Stimulated activated CD8-positive, alpha-beta memory T cell treated with anti-CD3 and anti-CD28 coated beads, Interleukin-7, amount 100 ng/mL, for 4 hours (primary cell): Measurements from ENCODE around the gene TNS3.

Experiments
- DNase-seq, 2 donors: peaks; one replicate each; pipeline ENCODE4 v3.0.0-alpha.2; 2020; ENCODE audit warnings: low read depth in 2 of 2

TNS3 gene

DNA sequence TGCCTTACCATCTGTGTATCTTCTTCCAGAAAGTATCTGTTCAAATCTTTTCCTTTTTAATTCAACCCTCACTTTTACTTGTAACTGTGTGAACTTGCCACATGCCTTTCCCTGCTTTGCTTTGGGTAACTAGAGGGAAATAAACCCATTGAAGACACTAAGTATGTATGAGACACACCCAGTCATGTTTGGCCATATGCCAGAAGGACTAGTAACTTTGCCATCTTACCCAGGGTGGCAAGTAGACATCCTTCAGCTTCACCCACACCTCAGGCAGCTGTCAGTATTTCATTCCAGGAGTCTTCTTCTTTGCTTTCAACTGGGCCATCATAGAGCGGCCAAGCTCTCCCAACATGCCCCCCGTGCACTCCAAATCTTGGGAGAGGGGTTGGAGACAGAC is 323.1 kb downstream of the TNS3 start:
- DNase-seq, result no peak

DNA sequence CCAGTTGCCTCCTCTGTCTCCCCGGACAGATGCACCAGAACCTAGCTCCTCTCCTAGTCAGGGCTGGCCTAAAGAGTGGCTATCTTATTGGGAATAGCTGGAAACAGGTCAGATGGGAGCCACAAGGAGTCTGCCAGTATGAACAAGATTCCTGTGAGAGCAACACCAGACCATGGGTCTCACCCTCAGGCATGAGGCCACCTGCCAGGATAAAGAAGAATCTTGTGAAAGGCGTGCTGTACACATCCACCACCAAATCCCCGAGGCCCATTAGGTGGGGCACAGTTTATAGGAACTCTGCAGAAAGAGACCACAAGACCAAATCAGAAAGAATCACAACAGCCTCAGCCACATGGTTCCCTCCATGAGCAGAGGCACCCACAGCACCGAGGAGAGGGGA is 325.9 kb downstream of the TNS3 start:
- no peak for DNase-seq

DNA sequence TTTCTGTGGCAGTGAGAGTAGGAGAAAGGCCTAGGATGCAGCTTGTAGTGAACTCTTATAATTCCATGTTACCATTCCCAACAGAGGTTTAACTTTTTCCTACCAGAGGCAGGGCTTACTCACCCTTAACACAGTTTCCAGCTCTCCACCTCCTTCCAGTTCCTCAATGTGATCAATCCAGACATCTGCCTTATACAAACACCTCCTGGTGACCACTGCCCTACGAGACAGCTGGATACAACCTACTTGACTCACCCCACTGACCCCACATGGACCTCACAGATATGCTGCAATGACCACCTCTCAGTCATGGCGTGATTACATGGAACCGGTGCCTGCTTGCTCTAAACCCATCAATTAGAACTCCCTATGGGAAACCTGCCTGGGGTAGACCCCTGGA is 326.5 kb downstream of the TNS3 start:
- DNase-seq, result no peak

DNA sequence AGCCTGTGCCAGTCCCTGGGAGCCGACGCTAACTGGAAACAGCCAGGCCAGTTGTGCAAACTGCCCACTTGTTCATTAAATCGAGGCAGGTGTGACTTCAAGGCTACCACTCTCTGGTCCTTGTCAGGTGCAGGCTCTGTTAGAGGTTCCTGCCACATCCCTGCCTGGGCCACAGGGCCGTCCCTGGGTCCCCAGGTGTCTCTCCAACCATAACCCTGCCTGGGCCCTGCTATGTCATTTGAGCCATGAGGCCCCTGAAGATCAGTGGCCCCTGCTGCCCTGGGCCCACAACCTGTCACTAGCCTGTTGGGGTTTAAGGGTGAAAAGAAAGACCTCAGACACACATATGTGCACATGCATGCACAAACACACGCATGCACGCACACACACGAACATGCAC is 326.9 kb downstream of the TNS3 start:
- DNase-seq, result no peak

DNA sequence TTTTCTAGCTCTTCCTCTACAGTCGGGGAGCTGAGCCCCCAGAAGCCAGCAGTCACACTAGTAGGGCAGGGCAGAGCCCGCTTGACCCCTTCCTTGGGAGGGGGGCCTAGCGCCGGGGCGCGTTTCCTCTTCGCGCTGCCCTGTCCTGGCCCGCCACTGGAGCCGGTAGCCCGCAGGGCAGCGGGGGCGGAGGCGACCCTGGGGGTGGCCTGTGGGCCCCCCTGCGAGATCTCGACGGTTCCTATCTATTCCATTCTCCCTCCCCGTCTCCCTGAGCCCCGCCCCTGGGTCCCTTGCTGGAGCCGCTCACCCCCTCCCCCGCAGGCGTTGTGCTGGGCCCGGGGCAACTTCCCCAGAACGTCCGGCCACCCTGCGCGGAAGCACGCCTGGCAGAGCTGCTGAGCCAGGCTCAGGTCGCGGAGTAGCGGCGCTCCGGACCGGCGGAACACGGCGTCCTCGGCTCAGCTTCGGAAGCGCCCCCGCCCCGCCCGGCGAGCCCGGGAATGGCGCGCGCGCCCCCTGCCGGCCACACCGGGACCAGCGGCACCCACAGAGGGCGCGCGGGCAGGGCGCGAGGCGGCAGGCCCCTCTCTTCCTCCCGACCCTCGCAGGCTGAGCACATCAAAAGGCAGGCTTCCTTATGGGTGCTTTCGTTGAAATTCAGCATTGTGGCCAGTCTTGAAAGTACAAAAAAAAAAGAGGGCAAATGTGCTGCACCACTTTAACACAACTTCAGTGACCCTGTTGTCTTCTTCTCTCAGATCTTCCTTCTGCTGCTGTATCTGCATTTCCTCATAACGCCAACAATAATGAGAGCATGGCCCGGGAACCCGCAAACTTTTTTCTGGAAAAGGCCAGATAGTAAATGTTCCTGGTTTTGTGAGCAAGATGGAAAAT is 327.6 kb downstream of the TNS3 start:
- peak in 1 of 2 donors; percentile 23 for DNase-seq

DNA sequence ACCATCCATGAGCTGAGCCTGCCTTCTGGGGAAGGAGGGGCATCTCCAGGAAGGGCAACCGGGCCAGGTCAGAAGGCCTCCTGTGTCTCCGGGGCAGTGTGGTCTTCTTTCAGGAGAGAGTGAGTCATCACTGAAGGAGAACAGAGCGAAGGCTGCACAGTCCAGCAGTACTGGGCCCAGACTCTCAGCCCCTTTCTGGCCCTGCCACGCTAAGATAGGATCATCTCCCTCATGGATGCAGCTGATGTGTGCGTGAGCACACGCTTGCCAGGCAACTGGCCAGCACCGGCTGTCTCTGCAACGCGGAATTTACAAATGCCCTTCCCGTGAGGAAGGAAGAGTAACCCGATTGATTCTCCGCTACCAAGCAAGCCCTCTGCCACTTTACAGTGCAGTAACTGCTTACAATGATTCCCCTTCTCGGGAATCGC is 328.2 kb downstream of the TNS3 start:
- no peak for DNase-seq

DNA sequence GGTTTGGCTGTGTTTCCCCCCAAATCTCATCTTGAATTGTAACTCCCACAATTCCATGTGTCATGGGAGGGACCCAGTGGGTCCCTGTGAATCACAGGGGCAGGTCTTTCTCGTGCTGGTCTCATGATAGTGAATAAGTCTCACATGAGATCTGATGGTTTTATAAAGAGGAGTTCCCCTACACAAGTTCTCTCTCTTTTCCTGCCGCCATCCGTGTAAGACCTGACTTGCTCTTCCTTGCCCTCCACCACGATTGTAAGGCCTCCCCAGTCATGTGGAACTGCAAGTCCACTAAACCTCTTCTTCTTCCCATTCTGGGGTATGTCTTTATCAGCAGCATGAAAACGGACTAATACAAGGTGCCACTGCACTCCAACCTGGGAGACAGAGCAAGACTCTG is 329.2 kb downstream of the TNS3 start:
- no peak for DNase-seq

DNA sequence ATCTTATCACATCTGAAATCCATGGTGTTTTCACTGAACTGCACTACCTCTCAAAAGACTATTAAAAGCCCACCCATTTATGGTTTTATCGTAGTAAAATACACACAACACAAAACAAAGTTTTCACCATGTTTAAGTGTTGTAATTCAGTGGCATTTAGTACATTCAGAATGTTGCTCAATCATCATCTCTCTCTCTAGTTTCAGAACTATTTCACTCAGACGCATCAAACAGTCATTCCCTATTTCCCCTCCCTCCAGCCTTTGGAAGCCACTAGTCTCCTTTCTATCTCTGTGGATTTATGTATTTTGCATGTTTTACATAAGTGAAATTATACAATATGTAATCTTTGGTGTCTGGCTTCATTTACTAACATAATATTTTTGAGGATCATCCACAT is 332.6 kb downstream of the TNS3 start:
- DNase-seq, result no peak

DNA sequence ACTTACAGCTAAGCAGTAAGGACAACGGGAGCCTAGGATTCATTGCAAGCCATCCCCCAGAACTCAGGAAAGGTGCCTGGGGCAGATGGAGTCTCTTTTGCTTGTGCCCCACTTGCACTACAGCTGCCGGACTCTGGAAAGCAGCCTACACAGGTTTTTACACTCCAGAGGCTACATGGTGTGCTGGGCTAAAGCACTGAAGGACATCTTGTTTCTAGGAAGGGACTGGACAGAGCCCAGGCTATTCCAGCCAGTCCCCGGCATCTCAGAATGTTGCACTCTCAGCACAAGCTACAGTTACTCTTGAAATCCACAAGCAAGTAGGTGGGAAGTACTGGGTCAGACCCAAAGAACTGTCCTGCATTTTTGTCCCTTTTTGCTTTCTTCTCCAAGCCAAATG is 333.1 kb downstream of the TNS3 start:
- DNase-seq, result no peak

DNA sequence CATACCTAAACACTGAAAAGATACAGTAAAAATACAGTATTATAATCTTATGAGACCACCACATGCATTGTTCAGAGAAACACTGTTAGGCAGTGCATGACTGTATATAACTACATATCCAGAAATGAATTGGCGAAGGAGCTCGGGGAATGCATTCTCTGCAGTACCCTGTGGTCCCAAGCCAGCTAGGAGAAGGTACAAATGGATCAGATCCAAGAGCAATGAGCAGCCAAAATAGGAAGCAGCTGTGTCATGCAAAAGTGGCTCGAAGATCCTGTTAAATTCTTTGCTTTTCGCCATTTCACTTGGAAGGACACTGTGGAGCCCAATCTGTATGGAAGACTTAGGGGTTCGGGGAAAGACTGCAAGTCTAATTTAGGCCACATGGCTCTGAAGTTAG is 334.8 kb downstream of the TNS3 start:
- no peak for DNase-seq

DNA sequence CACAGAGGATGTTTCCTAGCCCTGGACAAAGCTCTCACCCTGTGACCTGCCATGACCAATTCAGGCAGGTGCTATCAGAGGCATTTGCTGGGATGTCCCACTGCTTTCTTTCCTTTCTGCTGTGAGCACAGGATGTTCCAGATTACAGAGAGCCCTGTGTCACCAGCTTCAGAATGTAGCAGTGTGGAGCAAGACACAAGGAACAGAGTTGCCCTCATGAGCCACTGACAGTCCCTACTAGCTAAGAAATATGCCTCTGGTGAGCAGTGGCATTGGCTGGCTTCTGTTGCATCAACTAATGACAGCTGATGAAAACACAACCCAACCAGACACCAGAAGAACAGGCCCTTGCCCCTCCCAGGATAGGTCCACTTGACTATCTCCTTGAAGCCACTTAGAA is 337.2 kb downstream of the TNS3 start:
- no peak for DNase-seq

DNA sequence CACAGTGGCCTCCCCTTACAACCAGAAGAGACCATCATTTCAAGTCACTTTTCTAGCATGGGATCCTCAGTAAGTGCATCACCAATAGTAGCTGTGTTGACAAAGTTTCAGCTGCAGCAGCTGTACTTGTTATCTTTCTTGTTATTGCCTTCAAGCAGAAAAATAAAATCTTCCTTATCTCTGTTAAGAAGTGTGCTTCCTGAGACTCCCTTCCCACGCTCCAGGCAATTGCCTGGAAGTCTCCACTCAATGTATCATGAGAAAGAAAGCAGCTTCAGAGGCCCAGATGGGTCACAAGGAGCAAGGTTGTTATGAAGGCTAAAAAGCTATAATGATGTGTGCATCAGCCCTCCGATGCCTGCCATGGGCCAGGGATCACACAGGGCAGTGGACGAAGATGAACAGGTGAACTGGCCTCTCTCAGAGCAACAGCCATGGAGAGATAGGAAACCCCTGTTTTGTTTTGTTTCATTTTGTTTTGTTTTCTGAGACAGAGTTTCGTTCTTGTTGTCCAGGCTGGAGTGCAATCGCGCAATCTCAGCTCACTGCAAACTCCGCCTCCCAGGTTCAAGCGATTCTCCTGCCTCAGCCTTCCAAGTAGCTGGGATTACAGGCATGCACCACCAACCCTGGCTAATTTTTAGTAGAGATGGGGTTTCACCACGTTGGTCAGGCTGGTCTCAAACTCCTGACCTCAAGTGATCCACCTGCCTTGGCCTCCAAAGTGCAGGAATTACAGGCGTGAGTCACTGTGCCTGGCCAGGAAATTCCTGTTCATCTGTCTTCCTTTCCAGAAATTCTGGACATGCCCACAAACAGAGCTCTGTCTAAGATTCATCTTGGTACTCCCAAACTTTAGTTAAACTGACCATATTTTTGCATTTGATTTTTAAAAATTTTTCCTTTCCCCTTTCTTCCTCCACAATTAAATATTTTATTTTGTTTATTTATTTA is 340.5 kb downstream of the TNS3 start:
- DNase-seq, result no peak

DNA sequence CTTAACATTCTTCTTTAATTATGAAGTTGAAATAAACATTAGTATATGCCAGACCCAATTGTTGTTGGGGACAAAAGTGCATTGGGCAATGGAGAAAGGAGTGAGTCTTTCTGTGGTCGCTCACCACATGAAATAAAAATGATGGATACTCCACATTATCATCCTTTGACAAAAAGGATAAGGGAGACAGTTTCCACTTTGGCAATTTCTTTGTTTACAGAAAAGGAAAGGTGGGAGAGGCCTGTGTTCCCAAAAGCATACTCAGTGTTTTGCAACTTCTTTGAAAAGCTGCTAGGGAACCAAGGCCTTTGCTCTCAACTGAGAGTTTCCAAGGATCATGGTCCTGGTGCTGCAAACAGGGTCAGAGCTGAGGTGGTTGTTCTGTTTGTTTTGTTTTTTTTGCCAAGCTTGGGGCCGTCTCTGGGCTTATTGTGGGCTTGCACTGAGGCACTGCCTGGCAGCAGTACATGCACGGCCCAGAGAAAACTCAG is 341.9 kb downstream of the TNS3 start:
- DNase-seq, result no peak

DNA sequence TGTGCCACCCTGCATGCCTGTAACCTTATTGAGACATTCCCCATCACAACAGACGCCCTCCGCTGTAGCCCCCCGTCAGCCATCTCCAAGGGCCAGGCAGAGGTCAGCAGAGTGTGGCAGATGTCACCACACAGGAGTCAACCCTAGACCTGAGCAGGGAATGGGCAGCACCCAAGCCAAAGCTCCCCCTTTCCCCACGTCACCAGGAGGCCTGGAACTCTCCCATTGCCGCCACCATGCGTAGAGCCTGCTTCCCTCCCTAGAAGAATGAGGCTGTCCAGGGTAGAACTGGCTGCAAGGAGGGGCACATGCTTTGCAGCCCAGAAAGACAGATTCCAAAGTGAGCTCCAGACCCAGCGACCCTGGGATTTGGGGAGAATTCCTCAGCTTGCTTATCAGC is 342.9 kb downstream of the TNS3 start:
- no peak for DNase-seq

DNA sequence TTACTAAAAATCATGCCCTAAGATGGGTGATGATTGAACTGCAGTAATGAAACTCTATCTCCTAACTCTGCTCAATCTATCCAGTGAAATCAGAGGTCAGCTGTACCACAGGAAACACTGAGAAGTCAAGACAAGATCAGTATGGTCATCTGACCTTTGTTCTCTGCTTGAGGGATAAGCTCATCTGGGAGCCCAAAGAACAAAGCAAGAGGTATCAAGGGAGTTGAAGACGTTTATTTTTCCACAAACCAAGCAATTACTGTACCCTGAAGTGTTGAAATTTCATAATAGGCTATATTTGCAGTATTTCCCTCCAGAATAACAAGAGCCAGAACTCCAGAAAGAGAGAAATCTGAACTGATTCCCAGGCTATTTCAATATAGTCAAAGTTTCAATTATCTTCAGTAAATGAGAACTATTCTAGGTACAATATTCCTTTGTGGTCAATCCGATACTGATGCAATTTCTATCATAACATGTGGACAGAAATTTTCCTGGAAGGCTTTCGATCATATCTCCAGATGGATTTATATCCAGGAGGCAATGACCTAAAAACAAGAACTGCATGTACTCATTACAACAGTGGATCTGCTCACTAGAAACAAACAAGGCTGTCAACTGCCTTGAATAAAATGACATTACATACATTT is 345.3 kb downstream of the TNS3 start:
- DNase-seq, result no peak

DNA sequence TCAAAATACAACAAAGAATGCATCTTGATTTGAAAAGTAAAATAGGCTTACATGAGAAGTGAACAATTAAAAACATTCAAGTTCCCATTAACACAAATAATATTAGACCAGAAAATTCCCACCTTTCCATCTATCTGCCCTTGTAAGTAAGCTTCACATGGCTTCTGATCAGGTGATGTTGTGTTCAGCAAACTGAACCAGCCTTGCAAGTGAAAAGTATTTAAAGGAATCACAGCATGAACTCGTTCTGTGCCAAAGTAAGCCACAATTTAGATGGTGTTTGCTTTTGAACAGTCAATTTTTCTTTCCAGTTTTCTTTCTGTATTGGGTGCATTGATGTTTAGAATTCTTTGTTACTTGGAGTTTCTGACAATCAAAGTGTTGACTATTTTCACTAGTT is 347.9 kb downstream of the TNS3 start:
- DNase-seq, result no peak

DNA sequence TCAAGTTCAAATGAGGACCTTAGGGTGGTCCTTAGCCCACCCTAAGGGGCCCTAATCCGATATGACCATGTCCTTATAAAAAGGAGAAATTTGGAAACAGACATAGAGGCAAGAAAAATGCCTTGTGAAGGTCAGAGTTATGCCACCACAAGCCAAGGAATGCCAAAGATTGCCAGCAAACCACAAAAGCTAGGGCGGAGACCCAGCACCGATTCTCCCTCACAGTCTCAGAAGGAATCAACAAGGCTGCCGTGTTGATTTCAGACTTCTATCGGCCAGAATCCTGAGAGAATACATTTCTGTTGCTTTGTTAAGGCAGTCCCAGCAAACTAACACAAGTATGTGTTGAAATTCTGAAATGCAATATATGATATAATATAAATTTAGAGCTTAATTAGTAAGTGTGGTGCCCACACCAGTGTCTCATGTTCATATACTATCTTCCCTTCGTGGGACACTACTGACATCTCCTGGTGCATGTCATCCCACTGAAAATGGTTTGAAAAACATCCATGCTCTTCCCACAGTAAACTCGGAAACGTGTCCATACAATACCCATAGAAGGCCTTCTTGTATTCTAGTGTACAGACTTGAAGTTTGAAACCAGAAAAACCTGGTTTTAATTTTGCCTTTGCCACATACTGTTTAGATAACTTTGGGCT is 349.0 kb downstream of the TNS3 start:
- DNase-seq, result no peak

DNA sequence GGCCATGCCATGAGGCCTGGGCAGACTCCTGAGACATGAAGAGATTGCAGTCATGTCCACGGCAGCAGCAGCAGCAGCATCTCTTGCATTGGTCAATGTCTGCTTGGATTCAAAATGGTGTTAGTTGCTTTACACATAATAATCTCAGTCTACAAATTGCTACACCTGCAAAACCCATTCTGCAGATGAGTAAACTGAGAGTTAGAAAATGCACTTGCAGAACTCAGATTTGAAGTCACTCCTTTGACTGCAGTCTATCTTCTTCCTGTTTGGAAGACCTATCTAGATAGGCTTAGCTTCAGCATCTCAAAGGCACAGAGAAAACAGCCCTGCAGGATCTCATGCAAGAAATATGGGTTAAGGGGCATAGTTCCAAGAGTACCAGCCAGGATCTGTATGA is 350.3 kb downstream of the TNS3 start:
- no peak for DNase-seq

DNA sequence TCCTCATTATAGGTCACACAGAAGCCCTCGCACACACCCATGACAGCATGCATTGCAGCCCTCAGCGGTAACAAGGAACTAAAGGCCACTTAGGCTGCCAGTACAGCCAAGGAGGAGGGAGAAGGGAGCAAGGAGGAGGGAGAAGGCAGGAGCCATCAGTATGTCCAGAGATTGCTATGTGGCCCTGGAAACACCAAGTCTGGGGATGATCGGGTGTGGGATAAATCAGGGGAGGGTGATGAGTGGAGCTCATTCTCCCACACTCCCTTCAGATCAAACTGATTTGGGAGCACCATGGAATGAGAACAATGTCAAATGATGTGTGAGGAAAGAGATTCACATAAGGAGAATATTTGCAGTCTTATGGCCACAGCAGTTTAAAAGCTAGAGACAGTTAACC is 350.9 kb downstream of the TNS3 start:
- DNase-seq, result no peak

DNA sequence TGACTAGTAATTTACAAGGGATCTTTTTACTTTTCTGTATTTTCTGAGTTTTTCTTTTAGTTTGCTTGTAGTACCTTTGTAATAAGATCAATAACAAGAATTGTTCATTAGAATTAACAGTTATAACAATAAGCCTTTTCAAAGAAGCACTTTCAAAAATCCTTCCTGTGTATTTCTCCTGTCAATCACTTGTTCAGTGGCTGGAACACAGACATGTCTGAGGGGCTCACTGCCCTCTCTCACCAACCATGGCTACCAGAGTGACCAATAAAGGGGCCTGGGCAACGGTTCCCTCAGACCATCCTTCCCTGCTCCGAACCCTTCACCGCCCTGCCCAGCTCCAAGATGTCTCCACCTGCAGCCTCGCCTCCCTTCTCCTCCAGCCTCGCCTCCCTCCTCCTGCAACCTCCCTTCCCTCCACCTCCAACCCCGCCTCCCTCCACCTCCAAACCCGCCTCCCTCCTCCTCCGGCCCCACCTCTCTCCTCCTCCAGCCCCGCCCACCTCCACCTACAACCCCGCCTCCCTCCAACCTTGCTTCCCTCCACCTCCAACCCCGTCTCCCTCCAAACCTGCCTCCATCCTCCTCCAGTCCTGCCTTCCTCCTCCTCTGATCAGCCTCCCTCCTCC is 353.4 kb downstream of the TNS3 start:
- DNase-seq, result no peak

DNA sequence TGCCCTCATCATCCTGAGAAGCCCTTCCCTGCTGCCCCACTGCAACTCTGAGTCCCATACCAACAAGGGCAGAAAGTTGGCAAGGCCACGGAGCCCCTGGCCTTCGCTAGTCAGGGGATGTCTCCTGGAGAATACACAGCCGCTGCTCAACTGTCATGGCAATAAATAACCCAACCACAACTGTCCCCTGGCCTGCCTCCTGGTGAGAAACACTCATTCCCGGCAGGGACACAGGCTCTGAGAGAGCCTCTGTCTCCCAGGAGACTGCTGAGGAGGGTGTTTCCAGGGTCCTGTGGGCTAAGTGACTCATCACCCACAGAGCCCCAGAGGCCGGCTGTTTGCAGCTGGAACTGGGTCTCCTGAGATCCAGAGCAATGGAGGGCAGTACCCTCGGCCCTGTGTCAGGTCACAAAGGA is 354.1 kb downstream of the TNS3 start:
- DNase-seq, result no peak
